BE2C (cell line): ENCODE data around the gene SFXN3.

ENCODE experiments used
- DNase-seq: peaks from one replicate; pipeline ENCODE4 v3.0.0-alpha.2; 2020
- H3K27me3 ChIP-seq: fragments of 250-450 bp; sonication (Bioruptor Pico); 2 replicates; pipeline ENCODE4 v1.5.1; 2020; ENCODE audit warnings: mild to moderate bottlenecking
- H3K36me3 ChIP-seq: fragments of 250-450 bp; sonication (Bioruptor Pico); 2 replicates; pipeline ENCODE4 v1.5.1; 2020; ENCODE audit warnings: mild to moderate bottlenecking
- H3K4me1 ChIP-seq: fragments of 250-450 bp; sonication (Bioruptor Pico); 2 replicates; pipeline ENCODE4 v1.5.1; 2020
- H3K4me3 ChIP-seq: 2 replicates; pipeline ENCODE4 v1.5.1; 2011; ENCODE audit warnings: low read depth, low read length
- H3K9me3 ChIP-seq: fragments of 250-450 bp; sonication (Bioruptor Pico); 2 replicates; pipeline ENCODE4 v1.5.1; 2020
- CTCF ChIP-seq: IDR thresholded peaks from 2 replicates; pipeline ENCODE4 v1.5.1; 2012; ENCODE audit warnings: mild to moderate bottlenecking, low read depth, low read length

The SFXN3 gene

GRCh38 chr10:101070098-101070497 is 39.1 kb downstream of the SFXN3 start:
- DNase-seq: no peak
- Histone ChIP-seq H3K9me3 (no peaks in the 10 kb centered on the region), H3K4me1 (peaks cover 9% of the 10 kb centered on the region), H3K4me3 (no peak overlapping the region), H3K27me3 (no peaks in the 10 kb centered on the region), H3K36me3 (no peaks in the 10 kb centered on the region)
- TF ChIP-seq CTCF: no peak

DNA sequence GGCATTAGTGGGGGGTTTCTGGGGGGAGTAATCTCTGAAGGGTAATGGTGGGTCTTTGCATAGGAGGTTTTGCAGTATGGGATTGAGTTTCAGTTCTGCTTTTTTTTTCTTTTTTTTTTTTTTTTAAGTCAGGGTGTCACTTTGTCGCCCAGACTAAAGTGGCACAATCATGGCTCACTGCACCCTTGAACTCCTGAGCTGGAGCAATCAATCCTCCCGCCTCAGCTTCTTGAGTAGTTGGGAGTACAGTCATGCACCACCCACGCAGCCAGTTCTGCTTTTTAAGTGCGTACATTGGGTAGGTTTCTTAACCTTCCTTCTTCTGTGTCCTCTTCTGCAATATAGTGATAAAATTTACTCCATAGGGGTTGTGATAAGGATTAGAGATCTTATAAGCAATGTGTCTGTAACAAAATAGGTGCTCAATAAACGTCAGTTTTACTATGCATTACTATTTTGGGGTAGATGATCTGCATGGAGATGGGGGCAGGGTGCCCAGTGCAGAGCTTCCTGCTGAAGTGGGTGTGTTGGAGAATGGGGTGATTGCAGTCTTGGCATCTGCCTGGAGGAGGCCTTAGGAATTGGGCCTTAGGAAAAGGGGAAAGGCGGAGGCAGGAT is 40.3 kb downstream of the SFXN3 start:
- no peak overlapping the region for H3K4me3 ChIP-seq
- no peak for DNase-seq
- no peaks in the 10 kb centered on the region for H3K9me3 ChIP-seq

DNA sequence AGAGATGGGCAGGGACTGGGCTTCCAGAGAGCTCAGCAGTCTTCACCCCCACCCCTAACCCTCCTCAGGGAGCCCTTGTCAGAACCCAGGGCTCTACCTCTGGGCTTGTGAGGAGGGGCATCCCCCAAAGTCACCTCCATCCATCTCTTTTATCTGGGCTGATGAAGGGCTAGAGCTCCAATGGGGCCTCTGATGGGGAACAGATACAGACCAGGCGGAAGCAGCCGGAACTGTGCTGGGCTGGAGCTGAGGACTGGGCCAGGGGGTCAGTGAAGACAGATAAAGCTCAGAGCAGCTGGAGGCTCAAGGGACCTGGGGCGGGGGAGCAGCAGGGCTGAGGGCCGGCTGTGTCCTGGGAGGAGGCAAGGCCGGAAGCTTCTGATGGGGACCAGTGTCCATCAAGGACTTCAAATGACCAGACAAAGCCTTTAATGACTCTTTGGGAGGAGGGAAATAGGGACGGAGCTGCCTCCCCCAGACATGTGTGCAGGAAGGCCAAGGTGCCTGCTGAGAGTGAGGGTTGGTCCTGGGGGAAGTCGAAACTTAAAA is 40.9 kb downstream of the SFXN3 start:
- no peaks in the 10 kb centered on the region; the same call in 1 of the 2 replicates for H3K4me1 ChIP-seq
- DNase-seq: no peak
- no peaks in the 10 kb centered on the region for H3K27me3 ChIP-seq
- H3K36me3 ChIP-seq: no peaks in the 10 kb centered on the region
- H3K9me3 ChIP-seq: no peaks in the 10 kb centered on the region
- no peak for TF ChIP-seq CTCF
- no peak overlapping the region for H3K4me3 ChIP-seq

More for the DNA sequence above, 40.3 kb downstream of the SFXN3 start:
- Histone ChIP-seq H3K36me3 (no peaks in the 10 kb centered on the region), H3K27me3 (no peaks in the 10 kb centered on the region), H3K4me1 (no peaks in the 10 kb centered on the region; the same call in 1 of the 2 replicates)
- TF ChIP-seq CTCF: no peak

DNA sequence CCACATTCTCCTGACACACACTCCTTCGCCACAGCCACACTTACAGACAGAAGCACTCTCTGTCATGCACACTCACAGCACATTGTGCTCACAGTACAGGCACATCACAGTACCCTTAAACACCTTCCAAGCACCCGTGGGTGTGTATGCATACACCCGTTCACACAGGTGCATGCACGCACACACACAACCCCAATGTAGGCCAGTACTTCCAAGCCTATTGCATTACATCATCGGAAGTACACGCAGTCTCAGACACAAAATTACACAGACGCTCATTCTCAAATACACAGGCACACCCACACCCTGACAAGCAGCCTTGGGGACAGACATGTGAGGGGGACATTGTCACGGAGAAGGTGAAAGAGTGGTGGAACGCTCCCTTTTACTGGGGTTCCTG is 41.9 kb downstream of the SFXN3 start:
- Histone ChIP-seq H3K36me3 (no peaks in the 10 kb centered on the region), H3K4me3 (no peak overlapping the region), H3K9me3 (no peaks in the 10 kb centered on the region), H3K4me1 (no peaks in the 10 kb centered on the region; the same call in 1 of the 2 replicates), H3K27me3 (no peaks in the 10 kb centered on the region)
- no peak for TF ChIP-seq CTCF
- no peak for DNase-seq

DNA sequence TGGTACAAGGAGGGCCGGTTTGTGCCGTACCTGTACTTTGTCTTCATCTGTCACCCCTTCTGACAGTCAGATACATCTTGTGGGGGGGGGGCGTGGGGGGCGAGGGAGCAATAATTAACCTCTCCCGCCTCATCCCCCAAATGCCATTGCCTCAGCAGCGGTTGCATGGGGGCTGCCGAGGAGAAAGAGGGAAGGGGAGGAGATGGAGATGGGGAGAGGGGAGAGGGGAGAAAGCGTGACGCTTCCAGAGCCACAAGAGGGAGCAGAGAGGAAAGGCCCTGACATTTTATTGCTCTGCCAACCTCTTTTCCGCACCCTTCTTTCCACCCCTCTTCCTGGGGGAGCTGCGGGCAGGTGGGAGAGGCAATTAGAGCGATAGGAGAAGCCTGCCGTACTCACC is 42.6 kb downstream of the SFXN3 start:
- no peak for DNase-seq

More for the DNA sequence above, 42.6 kb downstream of the SFXN3 start:
- Histone ChIP-seq H3K36me3 (no peaks in the 10 kb centered on the region), H3K4me1 (no peaks in the 10 kb centered on the region; the same call in 1 of the 2 replicates), H3K27me3 (no peaks in the 10 kb centered on the region), H3K9me3 (no peaks in the 10 kb centered on the region), H3K4me3 (no peak overlapping the region)
- peak; percentile 25 for TF ChIP-seq CTCF
